Left forelimb (tissue), 1 donor: Measurements from ENCODE around the gene FAM210B.
"Not testable (repeated sequence)": the region's sequence is repeated elsewhere in the genome, so short reads cannot be mapped to it uniquely, and the experiment has no call there.

Source experiments
- DNase-seq: peaks from one replicate; pipeline ENCODE4 v3.0.0-alpha.2; 2018; ENCODE audit warnings: low spot score

The FAM210B gene, protein sequence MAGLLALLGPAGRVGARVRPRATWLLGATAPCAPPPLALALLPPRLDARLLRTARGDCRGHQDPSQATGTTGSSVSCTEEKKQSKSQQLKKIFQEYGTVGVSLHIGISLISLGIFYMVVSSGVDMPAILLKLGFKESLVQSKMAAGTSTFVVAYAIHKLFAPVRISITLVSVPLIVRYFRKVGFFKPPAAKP

GRCh38 chr20:56358600-56359211 is at the start of gene FAM210B:
Gene FAM210B (plus strand): TSS chr20:56358974. CDS start chr20:56359006, 32 bp downstream.
- DNase-seq: peak; percentile 88

DNA sequence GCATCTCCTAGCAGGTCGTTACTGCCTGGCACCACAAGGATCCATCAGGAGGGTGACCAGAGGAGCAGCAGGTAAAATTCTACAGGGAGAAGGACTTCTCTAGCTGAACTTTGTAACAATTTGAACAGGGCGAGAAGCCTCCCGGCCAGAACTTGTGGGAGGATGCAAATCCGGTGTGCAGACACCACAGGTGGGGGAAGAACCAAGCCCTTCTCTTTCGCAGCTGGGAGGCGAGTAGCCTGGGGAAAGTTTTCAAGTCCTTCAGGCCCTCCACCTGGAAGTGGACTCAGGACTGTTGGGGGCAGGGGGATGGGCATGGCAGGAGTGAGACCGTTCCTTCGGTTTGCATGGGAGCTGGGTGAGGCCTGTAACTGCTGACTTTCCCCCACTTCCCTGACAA is 42.7 kb upstream of the FAM210B start:
- DNase-seq: no peak

DNA sequence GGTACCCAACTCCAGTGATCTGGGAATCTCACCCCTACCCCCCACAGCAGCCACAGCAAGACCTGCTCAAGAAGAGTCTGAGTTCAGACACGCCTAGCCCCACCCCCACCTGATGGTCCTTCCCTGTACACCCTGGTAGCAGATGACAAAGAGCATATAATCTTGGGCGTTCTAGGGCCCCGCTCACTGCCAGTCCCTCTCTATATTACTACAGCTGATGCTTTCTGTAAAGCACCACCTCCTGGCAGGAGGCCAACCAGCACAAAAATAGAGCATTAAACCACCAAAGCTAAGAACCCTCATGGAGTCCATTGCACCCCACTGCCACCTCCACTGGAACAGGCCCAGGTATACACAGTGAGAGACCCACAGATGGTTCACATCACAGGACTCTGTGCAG is 42.3 kb upstream of the FAM210B start:
- DNase-seq: no peak

GRCh38 chr20:56322681-56323080 is 36.1 kb upstream of the FAM210B start:
- no peak for DNase-seq

GRCh38 chr20:56323206-56323605 is 35.6 kb upstream of the FAM210B start:
- no peak for DNase-seq

DNA sequence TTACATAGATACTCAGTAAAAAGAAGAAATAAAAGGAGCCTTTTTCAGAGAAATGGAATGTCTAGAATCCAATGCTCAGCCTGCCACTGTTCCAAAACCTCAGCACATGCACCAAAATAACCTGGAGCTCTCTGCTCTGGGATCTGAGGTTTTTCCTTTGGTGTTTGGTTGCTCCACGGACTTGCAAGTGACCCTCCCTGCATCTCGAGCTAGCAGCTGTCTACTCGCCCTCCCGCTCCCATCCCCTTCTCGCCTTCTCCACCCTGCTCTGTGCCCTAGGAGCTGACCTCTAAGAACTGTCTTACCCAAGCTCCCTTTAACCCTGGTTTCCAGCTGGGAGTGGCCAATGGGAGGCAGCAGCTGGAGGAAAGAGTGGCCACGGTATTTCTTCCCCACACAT is 35.1 kb upstream of the FAM210B start:
- no peak for DNase-seq

DNA sequence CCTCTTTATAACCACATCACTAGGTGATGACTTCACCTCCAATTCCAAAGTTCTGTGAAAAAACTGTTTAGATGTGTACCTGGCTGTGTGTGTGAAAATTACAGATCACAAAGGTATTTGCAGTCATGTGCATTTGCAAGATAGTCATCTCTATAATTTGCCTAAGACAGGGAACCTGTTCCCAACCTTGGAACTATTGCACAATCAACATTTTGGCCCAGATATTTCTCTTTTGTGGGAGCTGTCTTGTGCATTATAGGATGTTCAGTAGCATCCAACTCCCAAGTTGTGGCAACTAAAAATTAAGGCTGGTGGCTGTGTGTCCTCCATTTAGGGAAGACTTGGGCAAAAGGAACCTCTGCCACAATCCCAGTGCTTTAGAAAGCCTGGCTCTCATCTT is 34.0 kb upstream of the FAM210B start:
- no peak for DNase-seq

DNA sequence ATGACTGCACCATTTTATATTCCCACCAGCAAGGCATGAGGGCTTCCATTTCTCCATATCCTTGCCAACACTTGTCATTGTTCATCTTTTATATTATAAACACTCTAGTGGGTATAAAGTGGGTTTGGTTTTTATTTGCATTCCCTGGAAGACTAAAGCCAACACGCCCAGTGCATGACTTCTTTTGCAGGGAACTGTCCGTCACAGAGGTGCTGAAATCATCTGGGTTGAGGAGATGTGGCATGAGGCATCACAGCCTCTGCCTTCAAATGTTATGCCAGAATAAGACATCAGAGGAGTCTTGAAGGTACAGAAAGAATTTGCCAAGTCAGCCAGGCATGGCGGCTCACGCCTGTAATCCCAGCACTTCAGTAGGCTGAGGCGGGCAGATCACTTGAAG is 29.9 kb upstream of the FAM210B start:
- DNase-seq: no peak

- DNase-seq: not testable (repeated sequence)
Observed at GRCh38 chr20:56336709-56337108, 22.1 kb upstream of the FAM210B start.

GRCh38 chr20:56342783-56343182 is 16.0 kb upstream of the FAM210B start:
- no peak for DNase-seq

- DNase-seq: no peak
Observed at GRCh38 chr20:56343861-56344381, 14.9 kb upstream of the FAM210B start.

GRCh38 chr20:56345911-56346310 is 12.9 kb upstream of the FAM210B start:
- DNase-seq: no peak

DNA sequence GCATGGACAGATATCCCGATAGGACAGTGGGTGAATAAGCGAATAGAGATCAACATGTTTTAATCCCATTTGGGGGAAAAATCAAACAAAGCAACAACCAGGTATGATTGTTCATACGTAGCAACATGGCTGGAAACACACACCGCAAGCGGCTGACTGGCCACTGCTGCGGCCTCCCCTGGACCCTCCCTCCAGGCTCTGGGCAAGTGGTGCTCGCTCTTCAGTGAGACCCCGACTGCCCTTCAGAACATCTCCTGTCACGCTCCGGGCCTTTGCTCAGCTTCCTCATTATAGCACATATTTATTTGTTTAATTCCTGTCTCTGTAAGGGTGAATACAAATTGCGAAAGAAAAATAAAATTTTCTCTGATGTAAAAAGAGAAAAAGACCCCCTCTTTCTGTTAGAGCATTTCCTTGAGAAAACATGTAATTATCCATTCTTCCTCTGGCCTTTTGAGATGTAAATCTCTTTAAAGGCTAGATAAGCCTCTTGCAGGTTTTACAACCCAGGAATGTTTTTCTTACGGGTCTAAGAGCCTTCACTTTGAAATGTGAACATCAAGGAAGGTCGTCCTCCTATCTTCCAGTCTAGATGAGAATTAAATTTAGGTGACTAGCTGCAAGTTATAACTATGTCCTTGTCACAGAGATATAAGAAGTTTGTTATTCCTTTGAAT is 11.0 kb upstream of the FAM210B start:
- no peak for DNase-seq

DNA sequence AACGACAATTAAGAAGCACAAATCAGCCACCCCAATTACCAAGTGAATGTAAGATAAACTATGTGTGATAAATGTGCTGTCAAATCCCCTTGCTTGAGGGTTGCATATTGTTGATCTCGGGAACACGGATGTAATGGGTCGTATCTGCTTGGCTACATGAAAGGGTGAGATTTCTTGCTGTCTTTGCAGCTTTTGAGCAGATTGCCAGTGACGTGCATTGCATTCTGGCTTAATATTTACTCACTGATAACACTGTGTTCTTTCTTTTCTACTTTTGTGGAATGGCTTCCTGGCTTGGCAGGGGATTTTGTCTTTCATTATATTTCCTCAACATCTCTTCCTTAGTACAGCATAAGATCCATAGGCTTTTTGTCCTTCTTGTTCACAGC is 10.5 kb upstream of the FAM210B start:
- no peak for DNase-seq

DNA sequence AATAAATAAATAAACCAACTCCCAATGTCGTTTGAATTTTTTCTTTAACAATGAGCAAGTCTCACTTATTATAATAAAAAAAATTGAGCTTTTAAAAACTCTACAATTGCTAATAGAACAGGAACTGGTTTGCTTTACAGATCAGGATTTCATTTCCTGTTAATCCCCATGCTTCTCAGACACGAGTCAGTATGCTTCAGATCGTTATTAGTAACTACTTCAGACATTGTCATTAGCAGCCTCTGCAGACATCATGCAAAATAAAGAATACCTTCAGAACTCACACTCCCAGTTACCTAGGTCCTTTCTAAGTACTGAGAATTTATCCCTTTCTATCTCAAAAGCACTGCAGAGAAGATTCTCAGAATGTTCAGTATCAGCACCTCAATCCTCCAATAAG is 10.0 kb upstream of the FAM210B start:
- DNase-seq: no peak

GRCh38 chr20:56350842-56351241 is 7.9 kb upstream of the FAM210B start:
- no peak for DNase-seq

DNA sequence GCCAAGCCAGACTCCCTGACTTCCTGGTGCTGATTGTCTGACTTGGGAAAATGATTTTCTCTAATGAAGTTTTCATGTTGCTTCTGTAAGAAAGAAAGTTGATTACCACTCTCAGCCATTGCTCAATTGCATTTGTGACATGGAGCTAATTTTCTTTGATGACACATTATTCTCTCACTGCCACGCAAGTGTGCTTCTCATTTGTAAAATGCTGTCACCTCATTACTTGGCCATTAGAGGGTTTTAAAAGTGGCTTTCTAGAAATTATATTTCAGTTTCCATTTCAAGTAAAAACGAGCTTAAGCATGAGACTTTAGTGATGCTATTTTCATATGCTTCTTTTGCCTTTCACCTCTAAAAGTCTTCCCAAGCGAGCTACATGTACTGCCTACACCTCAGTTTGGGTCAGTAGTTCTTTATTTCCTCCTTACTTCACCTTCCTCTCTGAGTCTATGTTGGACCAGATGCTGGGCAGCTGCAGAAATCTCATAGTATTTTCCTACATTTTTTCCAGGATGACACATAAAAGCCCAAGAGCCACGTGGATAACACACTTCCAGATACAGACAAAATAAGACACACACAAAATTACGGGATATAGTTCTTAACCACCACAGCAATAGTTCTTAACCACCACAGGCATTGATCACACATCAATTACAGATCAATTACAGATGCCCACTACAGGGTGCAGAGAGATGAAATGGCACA is 6.3 kb upstream of the FAM210B start:
- no peak for DNase-seq

DNA sequence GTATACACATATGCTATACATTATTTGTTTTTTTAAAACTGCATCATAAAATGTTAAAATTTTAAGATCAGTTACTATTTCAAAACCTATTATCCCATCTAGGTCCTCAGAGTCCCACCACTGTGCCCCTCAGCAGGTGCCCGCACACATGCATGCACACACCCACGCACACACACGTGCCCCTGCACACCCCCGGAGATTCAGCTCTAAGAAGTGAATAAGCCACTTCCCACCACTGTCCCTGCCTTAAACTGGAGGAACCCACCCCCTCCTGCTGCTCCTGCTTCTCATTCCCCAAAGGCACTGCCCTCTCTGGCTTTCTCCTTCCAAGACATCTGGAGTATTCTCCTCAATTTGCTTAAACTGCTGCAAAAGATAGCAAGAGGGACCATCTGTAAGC is 5.4 kb upstream of the FAM210B start:
- no peak for DNase-seq

- DNase-seq: no peak
Observed at GRCh38 chr20:56358070-56358469, 704 bp upstream of the FAM210B start.

DNA sequence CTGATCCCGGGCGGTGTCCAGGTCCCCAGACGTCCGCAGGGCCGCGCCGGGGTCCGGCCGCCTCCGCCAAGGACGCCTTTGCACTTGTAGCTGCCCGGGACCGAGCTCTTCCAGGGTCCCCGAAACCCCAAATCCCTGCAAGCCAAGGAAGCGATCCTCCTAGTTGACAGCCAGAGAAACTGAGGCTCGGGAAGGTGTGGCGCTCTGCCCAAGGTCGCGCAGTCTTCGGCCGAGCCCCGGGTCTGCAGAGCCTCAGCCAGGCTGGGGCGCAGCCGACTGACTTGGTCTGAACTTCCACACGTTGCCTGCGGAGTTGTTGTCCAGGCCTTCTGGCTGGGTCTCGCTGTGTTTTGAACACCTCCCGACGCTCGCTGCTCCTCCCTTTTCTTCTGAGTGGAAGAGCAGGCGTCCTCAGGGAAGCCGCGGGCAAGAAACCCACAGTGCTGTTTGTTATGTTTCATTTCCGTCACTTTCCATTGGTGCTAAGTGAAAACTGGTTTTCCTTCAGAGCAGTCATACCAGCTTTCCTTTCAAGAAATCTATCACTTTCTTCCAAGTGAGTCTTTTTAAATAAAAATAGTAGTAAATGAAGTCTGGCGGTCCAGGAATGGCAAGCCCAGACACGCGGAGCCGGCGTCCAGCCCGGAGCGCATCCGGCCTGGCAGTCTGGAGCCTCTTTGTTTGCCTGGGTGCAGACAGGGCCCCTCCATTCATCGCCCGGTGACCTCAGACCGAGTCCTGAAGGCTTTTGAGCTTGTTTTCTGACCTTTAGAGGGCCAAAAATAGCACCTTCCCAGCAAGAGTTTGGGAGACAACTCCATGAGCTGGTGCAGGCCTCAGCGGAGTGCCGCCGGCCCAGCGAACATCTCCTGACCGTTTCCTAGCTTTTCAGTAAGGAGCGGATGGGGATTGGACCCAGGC is 698 bp downstream of the FAM210B start:
- peak; percentile 73 for DNase-seq

- no peak for DNase-seq
Observed at GRCh38 chr20:56360133-56360907, 1.5 kb downstream of the FAM210B start.
